Small intestine (tissue), 7 donors: ENCODE measurements around the gene C6orf120. TPM values are rescaled to one million over a fixed set of nuclear protein-coding genes. Genes with fewer than 3 reads are reported as not detected.

Source experiments
- DNase-seq, 2 donors: peaks; one replicate each; pipeline versions ENCODE4 v3.0.0 to v3.0.0-alpha.2; 2013
- FAIRE-seq: peaks from 2 replicates; lab custom pipeline; 2012; peaks lifted over from hg19 to GRCh38; lab: Jason Lieb, UNC
- H3K27ac ChIP-seq, 3 donors: one replicate each; pipeline ENCODE4 v1.5.1; 2013; ENCODE audit warnings: low read length in 2 of 3, mild to moderate bottlenecking in 2 of 3, control low read depth in 1 of 3, inconsistent platforms in 1 of 3, low read depth in 1 of 3, moderate library complexity in 1 of 3
- H3K27me3 ChIP-seq, 3 donors: one replicate each; pipeline ENCODE4 v1.6.1; 2013; ENCODE audit warnings: low read length in 3 of 3, inconsistent platforms in 1 of 3; ENCODE audit not compliant: control insufficient read depth in 3 of 3, insufficient read depth in 3 of 3
- H3K36me3 ChIP-seq, 3 donors: one replicate each; pipeline ENCODE4 v1.6.1; 2013; ENCODE audit warnings: low read length in 3 of 3, inconsistent platforms in 1 of 3, low read depth in 1 of 3, mild to moderate bottlenecking in 1 of 3, moderate library complexity in 1 of 3; ENCODE audit not compliant: control insufficient read depth in 3 of 3, insufficient read depth in 2 of 3
- H3K4me1 ChIP-seq, 3 donors: one replicate each; pipeline ENCODE4 v1.6.1; 2013; ENCODE audit warnings: low read length in 2 of 3, inconsistent platforms in 1 of 3, low read depth in 1 of 3, mild to moderate bottlenecking in 1 of 3, moderate library complexity in 1 of 3; ENCODE audit not compliant: control insufficient read depth in 3 of 3, insufficient read depth in 2 of 3
- H3K4me3 ChIP-seq, 3 donors: one replicate each; pipeline ENCODE4 v1.5.1; 2013; ENCODE audit warnings: low read length in 3 of 3, control low read depth in 1 of 3, inconsistent platforms in 1 of 3, low read depth in 1 of 3, mild to moderate bottlenecking in 1 of 3, moderate library complexity in 1 of 3
- H3K9me3 ChIP-seq, 2 donors: one replicate each; pipeline ENCODE4 v1.6.1; 2013; ENCODE audit warnings: low read depth in 1 of 2, low read length in 1 of 2; ENCODE audit not compliant: control insufficient read depth in 2 of 2, insufficient read depth in 1 of 2
- WGBS, 3 donors: extraction: QIAGEN DNeasy Blood & Tissue Kit; methylation state at CpG; one replicate each; pipeline ENCODE4 v1.1.7; 2013; 5-methylcytosine and 5-hydroxymethylcytosine counted together
- polyA plus RNA-seq, 4 donors: library from polyadenylated mRNA; stranded (reverse) in 3 of 4; unstranded in 1 of 4; fragments of 200-250 nt in 3 of 4; fragments of 120-200 nt in 1 of 4; gene quantifications; one replicate each; pipeline versions ENCODE4 v1.2.1 to v1.2.3, GENCODE V29; 2013
- donor health status: healthy with polysubstance abuse.
- donor health status: control.
- donor health status: control.
- donor health status: Bipolar disorder and iron deficiency.
- donor health status: healthy.

C6orf120 gene
- polyA plus RNA-seq, 4 donors: 8.4 to 37.9 (median 10.5) TPM

GRCh38 chr6:169729961-169730360 is 28.0 kb downstream of the C6orf120 start:
- Histone ChIP-seq H3K27me3 (no peaks in the 10 kb centered on the region), H3K4me3 (no peak overlapping the region), H3K36me3 (no peaks in the 10 kb centered on the region), H3K4me1 (peaks cover 0 to 10% (median 0%) of the 10 kb centered on the region in 3 donors), H3K9me3 (no peaks in the 10 kb centered on the region), H3K27ac (no peak overlapping the region)
- FAIRE-seq (no peak), DNase-seq (no peak)

- H3K36me3 ChIP-seq: no peaks in the 10 kb centered on the region
- no peaks in the 10 kb centered on the region for H3K9me3 ChIP-seq
- no peak overlapping the region for H3K27ac ChIP-seq
- no peak overlapping the region for H3K4me3 ChIP-seq
- WGBS, 3 donors: 70 to 91% (median 80%) methylated on average over 9 of the region's 9 CpGs
- DNase-seq (no peak), FAIRE-seq (no peak)
- no peaks in the 10 kb centered on the region for H3K4me1 ChIP-seq
- H3K27me3 ChIP-seq: no peaks in the 10 kb centered on the region
Measured at GRCh38 chr6:169738204-169738975, 36.5 kb downstream of the C6orf120 start.

GRCh38 chr6:169738976-169739529 is 37.1 kb downstream of the C6orf120 start:
- Histone ChIP-seq H3K9me3 (no peaks in the 10 kb centered on the region), H3K36me3 (no peaks in the 10 kb centered on the region), H3K4me1 (no peaks in the 10 kb centered on the region), H3K27ac (no peak overlapping the region), H3K4me3 (no peak overlapping the region), H3K27me3 (no peaks in the 10 kb centered on the region)
- FAIRE-seq (no peak), DNase-seq (no peak)
- WGBS, 3 donors: 88 to 94% (median 92%) methylated on average over 2 of the region's 2 CpGs

GRCh38 chr6:169741344-169741743 is 39.4 kb downstream of the C6orf120 start:
- H3K27me3 ChIP-seq: no peaks in the 10 kb centered on the region
- DNase-seq: no peak
- H3K27ac ChIP-seq: no peak overlapping the region
- H3K9me3 ChIP-seq: no peaks in the 10 kb centered on the region
- no peaks in the 10 kb centered on the region for H3K36me3 ChIP-seq
- H3K4me3 ChIP-seq: no peak overlapping the region
- no peak for FAIRE-seq
- no peaks in the 10 kb centered on the region for H3K4me1 ChIP-seq

GRCh38 chr6:169745405-169745804 is 43.5 kb downstream of the C6orf120 start:
- H3K27ac ChIP-seq: no peak overlapping the region
- no peak for FAIRE-seq
- H3K4me3 ChIP-seq: no peak overlapping the region
- peaks cover 0 to 4% (median 0%) of the 10 kb centered on the region in 3 donors for H3K4me1 ChIP-seq
- peaks cover 0 to 2% (median 0%) of the 10 kb centered on the region in 3 donors for H3K36me3 ChIP-seq
- no peak for DNase-seq
- no peaks in the 10 kb centered on the region for H3K27me3 ChIP-seq
- H3K9me3 ChIP-seq: no peaks in the 10 kb centered on the region
- WGBS, 3 donors: 91 to 93% (median 93%) methylated on average over 3 of the region's 3 CpGs

GRCh38 chr6:169746556-169746955 is 44.6 kb downstream of the C6orf120 start:
- WGBS, 3 donors: 92 to 96% (median 94%) methylated on average over 1 of the region's 1 CpG
- DNase-seq: no peak
- H3K4me3 ChIP-seq: no peak overlapping the region
- no peak for FAIRE-seq
- no peaks in the 10 kb centered on the region for H3K27me3 ChIP-seq
- H3K9me3 ChIP-seq: no peaks in the 10 kb centered on the region
- peaks cover 0 to 4% (median 0%) of the 10 kb centered on the region in 3 donors for H3K4me1 ChIP-seq
- H3K27ac ChIP-seq: no peak overlapping the region
- peaks cover 0 to 2% (median 0%) of the 10 kb centered on the region in 3 donors for H3K36me3 ChIP-seq

GRCh38 chr6:169751242-169752073 is 49.5 kb downstream of the C6orf120 start, which contains the start of the genes DYNLT2 and ERMARD:
Gene DYNLT2, minus strand, starts transcription at chr6:169751572. Its CDS starts 114 bp downstream, at chr6:169751458.
Gene ERMARD, plus strand, starts transcription at chr6:169751622. Its CDS starts 36 bp downstream, at chr6:169751658.
- 0 to 1% (median 0%) methylated on average over 58 to 90 of the region's 90 CpGs for WGBS, 3 donors
- Histone ChIP-seq H3K36me3 (peaks cover 0 to 2% (median 0%) of the 10 kb centered on the region in 3 donors), H3K27me3 (no peaks in the 10 kb centered on the region), H3K4me3 (peak within 1 kb of the TSS; percentile 78 to 84 (median 84)), H3K9me3 (no peaks in the 10 kb centered on the region), H3K27ac (peak within 1 kb of the TSS; percentile 93 to 96 (median 95)), H3K4me1 (peaks cover 0 to 6% (median 0%) of the 10 kb centered on the region in 3 donors)
- FAIRE-seq (no peak), DNase-seq (peak; percentile 94 to 99)

- Histone ChIP-seq H3K27ac (peak overlapping the region; percentile 93 to 96 (median 95)), H3K4me1 (peaks cover 0 to 6% (median 0%) of the 10 kb centered on the region in 3 donors), H3K36me3 (peaks cover 0 to 4% (median 2%) of the 10 kb centered on the region in 3 donors), H3K27me3 (no peaks in the 10 kb centered on the region), H3K4me3 (peak overlapping the region; percentile 78 to 84 (median 84)), H3K9me3 (no peaks in the 10 kb centered on the region)
- WGBS, 3 donors: 2 to 6% (median 6%) methylated on average over 19 of the region's 19 CpGs
- peak in 1 of 2 donors; percentile 27 for DNase-seq
- FAIRE-seq: no peak
Measured at GRCh38 chr6:169752074-169752623, 50.2 kb downstream of the C6orf120 start.
